HepG2 (cell line): ENCODE data around the gene LEPROT. TPM values are rescaled to one million over a fixed set of nuclear protein-coding genes. Genes with fewer than 3 reads are reported as not detected.
"Not testable (repeated sequence)": the region's sequence is repeated elsewhere in the genome, so short reads cannot be mapped to it uniquely, and the experiment has no call there.

Source experiments
- ATAC-seq: fragments of 200-7000 bp; cut with Tn5 transposase; 3 replicates; pipeline ENCODE4 v1.9.1; 2020; ENCODE audit warnings: mild to moderate bottlenecking, moderate library complexity
- BruUV-seq: library from RNA; stranded (reverse); fragments of 400-500 nt; replicated peaks from 2 replicates; lab custom pipeline; 2021; lab: Mats Ljungman, UMichigan
- CTCF ChIA-PET: fragments of 300-600 bp; formaldehyde crosslinking; extraction: SDS; loops from one replicate; lab custom pipeline; 2021; ENCODE audit warnings: low total read pairs, inconsistent platforms, low intra/inter-chr PET ratio; lab: Yijun Ruan, JAX
- POLR2A ChIA-PET: fragments of 350-600 bp; sonication (Branson Sonifier 250); formaldehyde crosslinking; loops from one replicate; lab custom pipeline; 2020; ENCODE audit warnings: antibody characterized with exemption, inconsistent platforms; lab: Yijun Ruan, JAX
- DNase-seq: peaks from one replicate; pipeline ENCODE4 v3.0.0-alpha.2; 2015; ENCODE audit warnings: low spot score
- FAIRE-seq: peaks from 3 replicates; lab custom pipeline; 2011; peaks lifted over from hg19 to GRCh38; lab: Jason Lieb, UNC
- H2AFZ ChIP-seq: one replicate; pipeline ENCODE4 v1.6.1; 2011; ENCODE audit warnings: low read length, inconsistent platforms
- H3K27ac ChIP-seq: fragments of 300-600 bp; 3 replicates; pipeline ENCODE4 v1.8.0; 2011; ENCODE audit warnings: mixed run types, mild to moderate bottlenecking, mixed read lengths, low read length, inconsistent platforms; ENCODE audit not compliant: insufficient read depth; ENCODE audit errors: extremely low read length
- H3K27me3 ChIP-seq, 2 experiments: fragments of 200-600 bp in 1 of 2; 2 replicates in 1 of 2; 3 replicates in 1 of 2; pipeline versions ENCODE4 v1.6.0 to v1.8.0; 2011; ENCODE audit warnings: low read length in 2 of 2, mild to moderate bottlenecking in 2 of 2, moderate library complexity in 2 of 2, inconsistent platforms in 1 of 2; ENCODE audit not compliant: insufficient read depth in 2 of 2, control insufficient read depth in 1 of 2
- H3K36me3 ChIP-seq, 2 experiments: fragments of 200-600 bp in 1 of 2; replicated peaks in 1 of 2; 2 replicates in 1 of 2; 3 replicates in 1 of 2; pipeline versions ENCODE4 v1.5.1 to v1.8.0; 2011; ENCODE audit warnings: low read length in 2 of 2, inconsistent platforms in 1 of 2; ENCODE audit not compliant: insufficient read depth in 2 of 2, control insufficient read depth in 1 of 2
- H3K4me1 ChIP-seq: 2 replicates; pipeline ENCODE4 v1.5.1; 2012; ENCODE audit warnings: low read length, inconsistent platforms; ENCODE audit not compliant: insufficient read depth
- H3K4me2 ChIP-seq: 2 replicates; pipeline ENCODE4 v1.6.0; 2011; ENCODE audit warnings: low read depth, low read length, inconsistent platforms
- H3K4me3 ChIP-seq, 3 experiments: fragments of 200-600 bp in 1 of 3; sonication (generic), shearing (Covaris generic) in 1 of 3; replicated peaks in 1 of 3; 2 replicates each; pipeline ENCODE4 v1.5.1; 2011 to 2016; ENCODE audit warnings: low read length in 3 of 3, inconsistent platforms in 2 of 3, low read depth in 2 of 3, mild to moderate bottlenecking in 2 of 3, control low read depth in 1 of 3, mixed read lengths in 1 of 3; ENCODE audit not compliant: insufficient read depth in 1 of 3
- H3K79me2 ChIP-seq: one replicate; pipeline ENCODE4 v1.6.1; 2011; ENCODE audit warnings: low read length, inconsistent platforms; ENCODE audit not compliant: insufficient read depth
- H3K9ac ChIP-seq: 2 replicates; pipeline ENCODE4 v1.6.0; 2011; ENCODE audit warnings: mild to moderate bottlenecking, low read depth, low read length, inconsistent platforms; ENCODE audit not compliant: insufficient read depth
- H3K9me3 ChIP-seq: 2 replicates; pipeline ENCODE4 v1.5.1; 2012; ENCODE audit warnings: mild to moderate bottlenecking, low read length
- H4K20me1 ChIP-seq: 2 replicates; pipeline ENCODE4 v1.6.0; 2011; ENCODE audit warnings: inconsistent platforms, mild to moderate bottlenecking, low read length, moderate library complexity; ENCODE audit not compliant: insufficient read depth
- ARID5B ChIP-seq: IDR thresholded peaks from 2 replicates; pipeline ENCODE4 v1.4.0; 2020; ENCODE audit warnings: mild to moderate bottlenecking, missing genetic modification reagents
- FOXA3 ChIP-seq: IDR thresholded peaks from 2 replicates; pipeline ENCODE4 v1.6.1; 2016; ENCODE audit warnings: missing genetic modification reagents, missing compliant biosample characterization
- FOXP4 ChIP-seq: sonication (generic); formaldehyde crosslinking; IDR thresholded peaks from 2 replicates; pipeline ENCODE4 v1.4.0; 2020; ENCODE audit warnings: missing genetic modification reagents
- POGZ ChIP-seq: sonication (generic); formaldehyde crosslinking; IDR thresholded peaks from 2 replicates; pipeline ENCODE4 v1.4.0; 2020; ENCODE audit warnings: mild to moderate bottlenecking, missing genetic modification reagents
- SALL1 ChIP-seq: sonication (generic); formaldehyde crosslinking; IDR thresholded peaks from 2 replicates; pipeline ENCODE4 v1.8.0; 2022; ENCODE audit warnings: mild to moderate bottlenecking, missing genetic modification reagents
- SOX6 ChIP-seq, 2 experiments: fragments of 450-650 bp in 1 of 2; sonication (generic) in 1 of 2; formaldehyde crosslinking in 1 of 2; IDR thresholded peaks; 2 replicates each; pipeline versions ENCODE4 v1.4.0 to v1.6.1; 2017 to 2020; ENCODE audit warnings: antibody characterized with exemption in 1 of 2, mild to moderate bottlenecking in 1 of 2, missing genetic modification reagents in 1 of 2
- SP5 ChIP-seq: IDR thresholded peaks from 2 replicates; pipeline ENCODE4 v1.6.1; 2016; ENCODE audit warnings: low read depth, borderline replicate concordance
- WGBS: methylation state at CpG from one replicate; pipeline ENCODE4 v1.1.6; 2017; ENCODE audit warnings: low lambda C conversion rate; 5-methylcytosine and 5-hydroxymethylcytosine counted together
- in situ Hi-C: cut with HindIII; loops from 2 replicates; pipeline ENCODE4 v1.10.0; 2017; ENCODE audit warnings: low pct_unique_long_range_greater_than_20kb; ENCODE audit not compliant: extremely low pct_ligation_motif_present
- intact Hi-C: fragments of 100-400 bp; cut with micrococcal nuclease; formaldehyde crosslinking; loops from one replicate; pipeline ENCODE4 v1.10.0; 2022; ENCODE audit not compliant: unreplicated experiment
- polyA plus RNA-seq, 8 experiments: library from polyadenylated mRNA; depleted of rRNA in 3 of 8; stranded (reverse) in 7 of 8; unstranded in 1 of 8; fragments of >200 nt; fragmentation: Illumina TruSeq in 4 of 8; extraction: Trizol in 4 of 8; gene quantifications; 2 replicates each; pipeline versions ENCODE4 v1.2.1 to v1.2.3, GENCODE V29; 2011 to 2016; ENCODE audit warnings: low read depth in 4 of 8, missing spikeins in 1 of 8, mixed read lengths in 1 of 8; ENCODE audit not compliant: insufficient read depth in 1 of 8
- total RNA-seq, 5 experiments: library from RNA; depleted of rRNA; stranded (reverse); fragments of >200 nt; fragmentation: Illumina TruSeq; extraction: Trizol; gene quantifications; 2 replicates each; pipeline ENCODE4 v1.2.3, GENCODE V29; 2016; ENCODE audit warnings: low read depth in 1 of 5
- TF ChIP-seq, protein P1 (sequence below): sonication (generic); formaldehyde crosslinking; IDR thresholded peaks from 2 replicates; pipeline ENCODE4 v1.4.0; 2020; ENCODE audit warnings: missing genetic modification reagents
- TF ChIP-seq, protein P2 (sequence below): sonication (generic); formaldehyde crosslinking; IDR thresholded peaks from 2 replicates; pipeline ENCODE4 v1.5.1; 2020; ENCODE audit warnings: mild to moderate bottlenecking, missing genetic modification reagents, moderate library complexity

LEPROT gene
- total and polyA plus RNA-seq, 2 of the 13 experiments (the other 11 are each of a cell fraction or from before 2014, with no cell fraction given) = 36.8 to 51.4 TPM

- TF ChIP-seq, protein P1, sequence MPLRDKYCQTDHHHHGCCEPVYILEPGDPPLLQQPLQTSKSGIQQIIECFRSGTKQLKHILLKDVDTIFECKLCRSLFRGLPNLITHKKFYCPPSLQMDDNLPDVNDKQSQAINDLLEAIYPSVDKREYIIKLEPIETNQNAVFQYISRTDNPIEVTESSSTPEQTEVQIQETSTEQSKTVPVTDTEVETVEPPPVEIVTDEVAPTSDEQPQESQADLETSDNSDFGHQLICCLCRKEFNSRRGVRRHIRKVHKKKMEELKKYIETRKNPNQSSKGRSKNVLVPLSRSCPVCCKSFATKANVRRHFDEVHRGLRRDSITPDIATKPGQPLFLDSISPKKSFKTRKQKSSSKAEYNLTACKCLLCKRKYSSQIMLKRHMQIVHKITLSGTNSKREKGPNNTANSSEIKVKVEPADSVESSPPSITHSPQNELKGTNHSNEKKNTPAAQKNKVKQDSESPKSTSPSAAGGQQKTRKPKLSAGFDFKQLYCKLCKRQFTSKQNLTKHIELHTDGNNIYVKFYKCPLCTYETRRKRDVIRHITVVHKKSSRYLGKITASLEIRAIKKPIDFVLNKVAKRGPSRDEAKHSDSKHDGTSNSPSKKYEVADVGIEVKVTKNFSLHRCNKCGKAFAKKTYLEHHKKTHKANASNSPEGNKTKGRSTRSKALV (CRISPR knock-in tag) = no peak
Measured at GRCh38 chr1:65449214-65449823, 28.9 kb downstream of the LEPROT start (continued).

DNA sequence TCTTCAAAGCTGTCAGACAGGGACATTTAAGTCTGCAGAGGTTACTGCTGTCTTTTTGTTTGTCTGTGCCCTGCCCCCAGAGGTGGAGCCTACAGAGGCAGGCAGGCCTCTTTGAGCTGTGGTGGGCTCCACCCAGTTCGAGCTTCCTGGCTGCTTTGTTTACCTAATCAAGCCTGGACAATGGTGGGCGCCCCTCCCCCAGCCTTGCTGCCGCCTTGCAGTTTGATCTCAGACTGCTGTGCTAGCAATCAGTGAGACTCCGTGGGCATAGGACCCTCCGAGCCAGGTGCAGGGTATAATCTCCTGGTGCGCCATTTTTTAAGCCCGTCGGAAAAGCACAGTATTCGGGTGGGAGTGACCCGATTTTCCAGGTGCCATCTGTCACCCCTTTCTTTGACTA, 35.2 kb downstream of the LEPROT start:
- H3K9ac ChIP-seq; H3K27ac ChIP-seq; H3K4me2 ChIP-seq; H4K20me1 ChIP-seq; intact Hi-C loops; H3K9me3 ChIP-seq; H3K79me2 ChIP-seq; CTCF ChIA-PET; BruUV-seq; in situ Hi-C loops; POLR2A ChIA-PET; H2AFZ ChIP-seq; ATAC-seq; H3K4me3 ChIP-seq; FAIRE-seq; H3K36me3 ChIP-seq; H3K27me3 ChIP-seq; DNase-seq; TF ChIP-seq SOX6 (IDR thresholded peaks at IDR 0.05): not testable (repeated sequence)
- peaks cover 12% of the 10 kb centered on the region for H3K4me1 ChIP-seq
- WGBS = 15% methylated on average over 2 of the region's 10 CpGs
- 0 out of 2 replicates have a peak, but pooled peaks have one; percentile 28 for TF ChIP-seq FOXP4 (CRISPR knock-in tag)
- peak; percentile 49; the same call in 1 of the 2 replicates for TF ChIP-seq SP5
- peak; percentile 38; the same call in 1 of the 2 replicates for TF ChIP-seq POGZ (CRISPR knock-in tag)
- TF ChIP-seq, protein P2, sequence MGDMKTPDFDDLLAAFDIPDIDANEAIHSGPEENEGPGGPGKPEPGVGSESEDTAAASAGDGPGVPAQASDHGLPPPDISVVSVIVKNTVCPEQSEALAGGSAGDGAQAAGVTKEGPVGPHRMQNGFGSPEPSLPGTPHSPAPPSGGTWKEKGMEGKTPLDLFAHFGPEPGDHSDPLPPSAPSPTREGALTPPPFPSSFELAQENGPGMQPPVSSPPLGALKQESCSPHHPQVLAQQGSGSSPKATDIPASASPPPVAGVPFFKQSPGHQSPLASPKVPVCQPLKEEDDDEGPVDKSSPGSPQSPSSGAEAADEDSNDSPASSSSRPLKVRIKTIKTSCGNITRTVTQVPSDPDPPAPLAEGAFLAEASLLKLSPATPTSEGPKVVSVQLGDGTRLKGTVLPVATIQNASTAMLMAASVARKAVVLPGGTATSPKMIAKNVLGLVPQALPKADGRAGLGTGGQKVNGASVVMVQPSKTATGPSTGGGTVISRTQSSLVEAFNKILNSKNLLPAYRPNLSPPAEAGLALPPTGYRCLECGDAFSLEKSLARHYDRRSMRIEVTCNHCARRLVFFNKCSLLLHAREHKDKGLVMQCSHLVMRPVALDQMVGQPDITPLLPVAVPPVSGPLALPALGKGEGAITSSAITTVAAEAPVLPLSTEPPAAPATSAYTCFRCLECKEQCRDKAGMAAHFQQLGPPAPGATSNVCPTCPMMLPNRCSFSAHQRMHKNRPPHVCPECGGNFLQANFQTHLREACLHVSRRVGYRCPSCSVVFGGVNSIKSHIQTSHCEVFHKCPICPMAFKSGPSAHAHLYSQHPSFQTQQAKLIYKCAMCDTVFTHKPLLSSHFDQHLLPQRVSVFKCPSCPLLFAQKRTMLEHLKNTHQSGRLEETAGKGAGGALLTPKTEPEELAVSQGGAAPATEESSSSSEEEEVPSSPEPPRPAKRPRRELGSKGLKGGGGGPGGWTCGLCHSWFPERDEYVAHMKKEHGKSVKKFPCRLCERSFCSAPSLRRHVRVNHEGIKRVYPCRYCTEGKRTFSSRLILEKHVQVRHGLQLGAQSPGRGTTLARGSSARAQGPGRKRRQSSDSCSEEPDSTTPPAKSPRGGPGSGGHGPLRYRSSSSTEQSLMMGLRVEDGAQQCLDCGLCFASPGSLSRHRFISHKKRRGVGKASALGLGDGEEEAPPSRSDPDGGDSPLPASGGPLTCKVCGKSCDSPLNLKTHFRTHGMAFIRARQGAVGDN (CRISPR knock-in tag) = peak; percentile 44
- 0 out of 2 replicates have a peak, but pooled peaks have one; percentile 21 for TF ChIP-seq FOXA3
- peak; percentile 47; the same call in 1 of the 2 replicates for TF ChIP-seq ARID5B (CRISPR knock-in tag)
- TF ChIP-seq SOX6 (CRISPR knock-in tag; IDR thresholded peaks at IDR 0.05) = peak; percentile 80
- peak; percentile 62; the same call in 1 of the 2 replicates for TF ChIP-seq SALL1 (CRISPR knock-in tag)
